Suprapubic skin (tissue), 4 donors: ENCODE data around the gene TCL1A. TPM values are rescaled to one million over a fixed set of nuclear protein-coding genes. Genes with fewer than 3 reads are reported as not detected.

ENCODE experiments used
- DNase-seq, 2 donors: peaks; one replicate each; pipeline ENCODE4 v3.0.0-alpha.2; 2019; ENCODE audit warnings: low spot score in 2 of 2
- H3K27ac ChIP-seq: fragments of 200-600 bp; sonication (generic); one replicate; pipeline ENCODE4 v1.5.1; 2019
- H3K27me3 ChIP-seq: fragments of 200-600 bp; sonication (generic); one replicate; pipeline ENCODE4 v1.5.1; 2019
- H3K36me3 ChIP-seq: fragments of 200-600 bp; sonication (generic); one replicate; pipeline ENCODE4 v1.5.1; 2019
- H3K4me1 ChIP-seq: fragments of 200-600 bp; sonication (generic); one replicate; pipeline ENCODE4 v1.5.1; 2019
- H3K4me3 ChIP-seq: fragments of 200-600 bp; sonication (generic); one replicate; pipeline ENCODE4 v1.5.1; 2019; ENCODE audit warnings: mild to moderate bottlenecking
- H3K9me3 ChIP-seq: fragments of 200-600 bp; sonication (generic); one replicate; pipeline ENCODE4 v1.5.1; 2019
- EP300 ChIP-seq: sonication (generic); formaldehyde crosslinking; IDR thresholded peaks from one replicate; pipeline ENCODE4 v1.6.1; 2017; ENCODE audit warnings: antibody characterized with exemption
- POLR2A ChIP-seq, 2 donors: fragments of 450-650 bp; IDR thresholded peaks; one replicate each; pipeline ENCODE4 v1.6.1; 2017; ENCODE audit warnings: antibody characterized with exemption in 2 of 2, mild to moderate bottlenecking in 2 of 2, moderate library complexity in 2 of 2
- POLR2AphosphoS5 ChIP-seq, 3 donors: sonication (generic); formaldehyde crosslinking; IDR thresholded peaks; one replicate each; pipeline ENCODE4 v1.6.1; 2017; ENCODE audit warnings: antibody characterized with exemption in 3 of 3
- WGBS: methylation state at CpG from one replicate; pipeline ENCODE4 v1.1.5; 2018; 5-methylcytosine and 5-hydroxymethylcytosine counted together
- total RNA-seq, 4 donors: library from RNA; depleted of rRNA; stranded (reverse); fragments of >200 nt; gene quantifications; one replicate each; pipeline ENCODE4 v1.1.0, GENCODE V29; 2016
- TF ChIP-seq, protein P1 (sequence below), 2 donors: fragments of 200-600 bp in 1 of 2; fragments of 450-650 bp in 1 of 2; sonication (generic) in 1 of 2; IDR thresholded peaks; one replicate each; pipeline ENCODE4 v1.5.1; 2016 to 2019; ENCODE audit warnings: antibody characterized with exemption in 2 of 2, mild to moderate bottlenecking in 1 of 2, moderate library complexity in 1 of 2

The TCL1A gene
- total RNA-seq, 4 donors from 2014 or later: not detected

DNA sequence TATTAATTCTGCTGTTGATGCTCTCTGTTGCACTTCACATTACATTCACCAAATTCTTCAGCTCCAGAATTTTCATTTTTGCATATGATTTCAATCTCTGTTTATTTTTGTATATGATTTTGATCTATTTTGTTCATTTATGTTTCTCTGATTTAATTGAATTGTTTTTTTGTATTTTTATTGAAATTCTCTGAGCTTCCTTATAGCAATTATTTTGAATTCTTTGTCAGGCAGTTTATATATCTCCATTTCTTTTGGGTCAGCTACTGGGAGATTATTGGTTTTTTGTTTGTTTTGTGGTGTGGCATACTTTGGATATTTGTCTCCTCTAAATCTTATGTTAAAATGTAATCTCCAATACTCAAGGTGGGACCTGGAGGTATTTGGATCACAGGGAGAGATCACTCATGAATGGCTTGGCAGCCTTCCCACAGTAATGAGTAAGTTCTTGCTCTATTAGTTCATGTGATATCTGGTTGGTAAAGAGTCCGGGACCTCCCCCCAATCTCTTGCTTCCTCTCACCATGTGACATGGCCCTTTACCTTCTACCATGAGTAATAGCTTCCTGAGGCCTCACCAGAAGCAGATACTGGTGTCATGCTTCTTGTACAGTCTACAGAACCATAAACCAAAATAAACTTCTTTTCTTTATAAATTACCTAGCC lies 8.7 kb upstream of the TCL1A start:
- peaks cover 7% of the 10 kb centered on the region for H3K9me3 ChIP-seq
- DNase-seq: no peak
- H3K4me3 ChIP-seq: no peak overlapping the region
- peaks cover 16% of the 10 kb centered on the region for H3K27me3 ChIP-seq
- no peak for TF ChIP-seq POLR2AphosphoS5 (IDR thresholded peaks at IDR 0.05)
- no peak for TF ChIP-seq POLR2A (IDR thresholded peaks at IDR 0.05)
- TF ChIP-seq, protein P1, sequence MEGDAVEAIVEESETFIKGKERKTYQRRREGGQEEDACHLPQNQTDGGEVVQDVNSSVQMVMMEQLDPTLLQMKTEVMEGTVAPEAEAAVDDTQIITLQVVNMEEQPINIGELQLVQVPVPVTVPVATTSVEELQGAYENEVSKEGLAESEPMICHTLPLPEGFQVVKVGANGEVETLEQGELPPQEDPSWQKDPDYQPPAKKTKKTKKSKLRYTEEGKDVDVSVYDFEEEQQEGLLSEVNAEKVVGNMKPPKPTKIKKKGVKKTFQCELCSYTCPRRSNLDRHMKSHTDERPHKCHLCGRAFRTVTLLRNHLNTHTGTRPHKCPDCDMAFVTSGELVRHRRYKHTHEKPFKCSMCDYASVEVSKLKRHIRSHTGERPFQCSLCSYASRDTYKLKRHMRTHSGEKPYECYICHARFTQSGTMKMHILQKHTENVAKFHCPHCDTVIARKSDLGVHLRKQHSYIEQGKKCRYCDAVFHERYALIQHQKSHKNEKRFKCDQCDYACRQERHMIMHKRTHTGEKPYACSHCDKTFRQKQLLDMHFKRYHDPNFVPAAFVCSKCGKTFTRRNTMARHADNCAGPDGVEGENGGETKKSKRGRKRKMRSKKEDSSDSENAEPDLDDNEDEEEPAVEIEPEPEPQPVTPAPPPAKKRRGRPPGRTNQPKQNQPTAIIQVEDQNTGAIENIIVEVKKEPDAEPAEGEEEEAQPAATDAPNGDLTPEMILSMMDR (IDR thresholded peaks at IDR 0.05): no peak
- TF ChIP-seq EP300: no peak
- 81% methylated on average over 1 of the region's 1 CpG for WGBS
- no peaks in the 10 kb centered on the region for H3K4me1 ChIP-seq
- H3K27ac ChIP-seq: no peak overlapping the region
- H3K36me3 ChIP-seq: no peaks in the 10 kb centered on the region

DNA sequence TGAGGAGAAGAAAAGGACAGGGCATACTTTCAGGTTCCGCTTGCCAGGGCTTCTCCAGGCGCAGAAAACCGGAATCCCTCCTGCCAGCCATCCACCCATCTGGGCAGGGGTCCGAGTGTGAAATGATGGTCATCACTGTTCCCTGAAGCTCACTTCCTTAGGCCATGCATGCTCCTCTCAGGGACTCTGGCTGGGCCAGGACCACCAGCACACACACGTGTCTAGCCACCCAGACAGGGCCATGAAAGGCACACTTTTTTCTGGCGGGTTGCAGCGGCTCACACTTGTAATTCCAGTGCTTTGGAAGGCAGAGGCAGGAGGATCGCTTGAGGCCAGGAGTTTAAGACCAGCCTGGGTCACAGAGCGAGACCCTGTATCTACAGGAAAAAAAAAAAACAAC lies 1.5 kb downstream of the TCL1A start:
- TF ChIP-seq, protein P1 (IDR thresholded peaks at IDR 0.05): no peak
- no peak for TF ChIP-seq EP300
- TF ChIP-seq POLR2A (IDR thresholded peaks at IDR 0.05): no peak
- TF ChIP-seq POLR2AphosphoS5 (IDR thresholded peaks at IDR 0.05): no peak
- Histone ChIP-seq H3K27me3 (peaks cover 35% of the 10 kb centered on the region), H3K27ac (no peak overlapping the region), H3K4me1 (no peaks in the 10 kb centered on the region), H3K36me3 (no peaks in the 10 kb centered on the region), H3K4me3 (no peak overlapping the region), H3K9me3 (no peaks in the 10 kb centered on the region)
- no peak for DNase-seq
- 88% methylated on average over 7 of the region's 9 CpGs for WGBS

DNA sequence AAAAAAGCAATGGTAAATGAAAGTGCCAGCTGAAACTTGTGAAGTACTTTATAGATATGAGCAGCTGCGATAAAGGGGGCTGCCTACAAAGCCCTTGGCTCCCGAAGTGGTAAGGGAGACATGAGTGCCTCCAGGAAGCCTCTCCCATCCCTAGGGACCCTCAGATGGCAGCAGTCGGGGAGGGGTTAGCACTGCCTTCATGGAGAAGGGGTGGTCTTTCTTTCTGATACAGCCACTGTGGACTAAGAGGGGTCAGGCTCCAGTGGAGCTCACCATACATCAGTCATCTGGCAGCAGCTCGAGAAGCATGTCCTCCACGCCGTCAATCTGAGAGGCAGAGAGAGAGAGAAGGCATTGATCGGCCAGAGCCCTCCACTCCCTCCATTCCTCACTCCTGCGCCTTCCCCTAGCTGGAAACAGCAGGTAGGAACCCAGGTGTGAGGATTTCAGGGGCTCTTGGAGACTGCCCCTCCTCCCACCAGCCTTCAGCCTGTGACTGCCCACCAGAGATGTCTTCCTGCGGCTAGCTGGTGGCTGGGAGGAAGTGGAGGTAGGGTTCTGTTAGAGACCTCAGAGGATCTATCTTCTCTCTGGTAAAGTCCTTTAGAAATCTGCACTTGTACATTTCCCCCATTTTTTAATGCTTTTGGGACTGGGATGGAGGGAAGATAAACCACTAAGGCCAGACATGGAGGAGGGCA lies 2.3 kb downstream of the TCL1A start:
- DNase-seq: no peak
- TF ChIP-seq, protein P1 (IDR thresholded peaks at IDR 0.05): no peak
- TF ChIP-seq POLR2AphosphoS5 (IDR thresholded peaks at IDR 0.05) (no peak), POLR2A (IDR thresholded peaks at IDR 0.05) (no peak), EP300 (no peak)
- 75% methylated on average over 9 of the region's 9 CpGs for WGBS

GRCh38 chr14:95710106-95710505 lies 3.8 kb downstream of the TCL1A start:
- Histone ChIP-seq H3K4me1 (no peaks in the 10 kb centered on the region), H3K9me3 (no peaks in the 10 kb centered on the region), H3K4me3 (no peak overlapping the region), H3K27ac (no peak overlapping the region), H3K36me3 (no peaks in the 10 kb centered on the region), H3K27me3 (peaks cover 37% of the 10 kb centered on the region)
- no peak for DNase-seq
- 83% methylated on average over 5 of the region's 17 CpGs for WGBS
- TF ChIP-seq POLR2AphosphoS5 (IDR thresholded peaks at IDR 0.05): no peak

More for the DNA sequence above, 2.3 kb downstream of the TCL1A start:
- peaks cover 37% of the 10 kb centered on the region for H3K27me3 ChIP-seq
- no peak overlapping the region for H3K4me3 ChIP-seq
- no peaks in the 10 kb centered on the region for H3K9me3 ChIP-seq
- no peak overlapping the region for H3K27ac ChIP-seq
- no peaks in the 10 kb centered on the region for H3K4me1 ChIP-seq
- H3K36me3 ChIP-seq: no peaks in the 10 kb centered on the region

DNA sequence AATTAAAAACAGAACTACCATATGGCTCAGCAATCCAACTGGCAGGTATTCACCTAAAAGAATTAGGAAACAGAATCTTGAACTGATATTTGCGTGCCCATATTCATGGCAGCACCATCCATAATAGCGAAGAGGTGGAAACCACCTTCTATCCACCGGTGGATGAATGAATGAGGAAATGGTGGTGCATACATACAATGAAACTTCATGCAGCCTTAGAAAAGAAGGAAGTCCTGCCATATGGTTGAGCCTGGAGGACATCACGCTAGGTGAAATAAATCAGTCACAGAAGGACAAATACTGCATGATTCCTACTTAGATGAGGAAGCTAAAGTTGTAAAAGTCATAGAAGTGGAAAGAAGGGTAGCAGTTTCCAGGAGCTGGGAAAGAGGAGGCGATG lies 6.6 kb downstream of the TCL1A start:
- no peaks in the 10 kb centered on the region for H3K36me3 ChIP-seq
- TF ChIP-seq EP300 (no peak), POLR2A (IDR thresholded peaks at IDR 0.05) (no peak), POLR2AphosphoS5 (IDR thresholded peaks at IDR 0.05) (no peak)
- TF ChIP-seq, protein P1 (IDR thresholded peaks at IDR 0.05): no peak
- H3K27me3 ChIP-seq: peaks cover 31% of the 10 kb centered on the region
- H3K4me1 ChIP-seq: no peaks in the 10 kb centered on the region
- no peaks in the 10 kb centered on the region for H3K9me3 ChIP-seq
- no peak for DNase-seq
- no peak overlapping the region for H3K27ac ChIP-seq
- no peak overlapping the region for H3K4me3 ChIP-seq
- WGBS: 65% methylated on average over 5 of the region's 5 CpGs
